Suprapubic skin (tissue), 4 donors: ENCODE data around the gene MATR3. TPM values are rescaled to one million over a fixed set of nuclear protein-coding genes. Genes with fewer than 3 reads are reported as not detected.

Source experiments
- DNase-seq, 2 donors: peaks; one replicate each; pipeline ENCODE4 v3.0.0-alpha.2; 2019; ENCODE audit warnings: low spot score in 2 of 2
- H3K27ac ChIP-seq: fragments of 200-600 bp; sonication (generic); one replicate; pipeline ENCODE4 v1.5.1; 2019
- H3K27me3 ChIP-seq: fragments of 200-600 bp; sonication (generic); one replicate; pipeline ENCODE4 v1.5.1; 2019
- H3K36me3 ChIP-seq: fragments of 200-600 bp; sonication (generic); one replicate; pipeline ENCODE4 v1.5.1; 2019
- H3K4me1 ChIP-seq: fragments of 200-600 bp; sonication (generic); one replicate; pipeline ENCODE4 v1.5.1; 2019
- H3K4me3 ChIP-seq: fragments of 200-600 bp; sonication (generic); one replicate; pipeline ENCODE4 v1.5.1; 2019; ENCODE audit warnings: mild to moderate bottlenecking
- H3K9me3 ChIP-seq: fragments of 200-600 bp; sonication (generic); one replicate; pipeline ENCODE4 v1.5.1; 2019
- CTCF ChIP-seq, 2 donors: fragments of 200-600 bp in 1 of 2; fragments of 450-650 bp in 1 of 2; sonication (generic) in 1 of 2; IDR thresholded peaks; one replicate each; pipeline ENCODE4 v1.5.1; 2016 to 2019; ENCODE audit warnings: antibody characterized with exemption in 2 of 2, mild to moderate bottlenecking in 1 of 2, moderate library complexity in 1 of 2
- EP300 ChIP-seq: sonication (generic); formaldehyde crosslinking; IDR thresholded peaks from one replicate; pipeline ENCODE4 v1.6.1; 2017; ENCODE audit warnings: antibody characterized with exemption
- POLR2A ChIP-seq, 2 donors: fragments of 450-650 bp; IDR thresholded peaks; one replicate each; pipeline ENCODE4 v1.6.1; 2017; ENCODE audit warnings: antibody characterized with exemption in 2 of 2, mild to moderate bottlenecking in 2 of 2, moderate library complexity in 2 of 2
- POLR2AphosphoS5 ChIP-seq, 3 donors: sonication (generic); formaldehyde crosslinking; IDR thresholded peaks; one replicate each; pipeline ENCODE4 v1.6.1; 2017; ENCODE audit warnings: antibody characterized with exemption in 3 of 3
- WGBS: methylation state at CpG from one replicate; pipeline ENCODE4 v1.1.5; 2018; 5-methylcytosine and 5-hydroxymethylcytosine counted together
- total RNA-seq, 4 donors: library from RNA; depleted of rRNA; stranded (reverse); fragments of >200 nt; gene quantifications; one replicate each; pipeline ENCODE4 v1.1.0, GENCODE V29; 2016

MATR3 gene
- total RNA-seq, 4 donors from 2014 or later: 115 to 192 (median 129) TPM

- no peaks in the 10 kb centered on the region for H3K9me3 ChIP-seq
- H3K4me3 ChIP-seq: no peak overlapping the region
- H3K4me1 ChIP-seq: peaks cover 34% of the 10 kb centered on the region
- DNase-seq: no peak
- H3K27ac ChIP-seq: no peak overlapping the region
- 75% methylated on average over 2 of the region's 2 CpGs for WGBS
- H3K36me3 ChIP-seq: no peaks in the 10 kb centered on the region
- no peaks in the 10 kb centered on the region for H3K27me3 ChIP-seq
- TF ChIP-seq EP300 (no peak), POLR2A (IDR thresholded peaks at IDR 0.05) (no peak), POLR2AphosphoS5 (IDR thresholded peaks at IDR 0.05) (no peak), CTCF (IDR thresholded peaks at IDR 0.05) (no peak)
Measured at GRCh38 chr5:139340051-139340450, 46.5 kb downstream of the MATR3 start.

GRCh38 chr5:139341187-139341688, 47.7 kb downstream of the MATR3 start:
- Histone ChIP-seq H3K27me3 (no peaks in the 10 kb centered on the region), H3K4me1 (peaks cover 36% of the 10 kb centered on the region), H3K27ac (peak overlapping the region; percentile 100), H3K4me3 (peak overlapping the region; percentile 98), H3K36me3 (no peaks in the 10 kb centered on the region), H3K9me3 (no peaks in the 10 kb centered on the region)
- no peak for DNase-seq
- WGBS: 2% methylated on average over 11 of the region's 17 CpGs
- no peak for TF ChIP-seq POLR2AphosphoS5 (IDR thresholded peaks at IDR 0.05)
- no peak for TF ChIP-seq CTCF (IDR thresholded peaks at IDR 0.05)
- TF ChIP-seq POLR2A (IDR thresholded peaks at IDR 0.05): no peak

- peak within 1 kb of the TSS; percentile 100 for H3K27ac ChIP-seq
- H3K36me3 ChIP-seq: no peaks in the 10 kb centered on the region
- H3K4me1 ChIP-seq: peaks cover 36% of the 10 kb centered on the region
- H3K9me3 ChIP-seq: no peaks in the 10 kb centered on the region
- peak; percentile 98 for DNase-seq
- under 1% methylated on average over 39 of the region's 66 CpGs for WGBS
- H3K4me3 ChIP-seq: peak within 1 kb of the TSS; percentile 98
- no peaks in the 10 kb centered on the region for H3K27me3 ChIP-seq
- TF ChIP-seq CTCF (IDR thresholded peaks at IDR 0.05) (peak; percentile 42 to 83), POLR2A (IDR thresholded peaks at IDR 0.05) (peak; percentile 82 to 96), POLR2AphosphoS5 (IDR thresholded peaks at IDR 0.05) (peak; percentile 67 to 97 (median 84)), EP300 (no peak)
Measured at GRCh38 chr5:139341689-139342422, 48.3 kb downstream of the MATR3 start, which contains the start of gene PAIP2. Gene PAIP2 (plus strand): TSS chr5:139341854. CDS start chr5:139363785, 21,931 bp downstream.

GRCh38 chr5:139342423-139342723, 48.8 kb downstream of the MATR3 start:
- H3K36me3 ChIP-seq: no peaks in the 10 kb centered on the region
- under 1% methylated on average over 16 of the region's 16 CpGs for WGBS

More at GRCh38 chr5:139342423-139342723, 48.8 kb downstream of the MATR3 start:
- H3K4me3 ChIP-seq: peak overlapping the region; percentile 98
- H3K27ac ChIP-seq: peak overlapping the region; percentile 100
- H3K4me1 ChIP-seq: peaks cover 36% of the 10 kb centered on the region
- TF ChIP-seq CTCF (IDR thresholded peaks at IDR 0.05): no peak
- TF ChIP-seq POLR2A (IDR thresholded peaks at IDR 0.05): no peak
- TF ChIP-seq POLR2AphosphoS5 (IDR thresholded peaks at IDR 0.05): no peak
- TF ChIP-seq EP300: no peak
- H3K27me3 ChIP-seq: no peaks in the 10 kb centered on the region
- no peak for DNase-seq
- no peaks in the 10 kb centered on the region for H3K9me3 ChIP-seq
